Measurements from ENCODE around the gene CCDC91. TPM values are rescaled to one million over a fixed set of nuclear protein-coding genes. Genes with fewer than 3 reads are reported as not detected.
"Not testable (repeated sequence)": the region's sequence is repeated elsewhere in the genome, so short reads cannot be mapped to it uniquely, and the experiment has no call there.

Gene CCDC91
- total RNA-seq, 1 donor from 2014 or later = 43.0 TPM

DNA sequence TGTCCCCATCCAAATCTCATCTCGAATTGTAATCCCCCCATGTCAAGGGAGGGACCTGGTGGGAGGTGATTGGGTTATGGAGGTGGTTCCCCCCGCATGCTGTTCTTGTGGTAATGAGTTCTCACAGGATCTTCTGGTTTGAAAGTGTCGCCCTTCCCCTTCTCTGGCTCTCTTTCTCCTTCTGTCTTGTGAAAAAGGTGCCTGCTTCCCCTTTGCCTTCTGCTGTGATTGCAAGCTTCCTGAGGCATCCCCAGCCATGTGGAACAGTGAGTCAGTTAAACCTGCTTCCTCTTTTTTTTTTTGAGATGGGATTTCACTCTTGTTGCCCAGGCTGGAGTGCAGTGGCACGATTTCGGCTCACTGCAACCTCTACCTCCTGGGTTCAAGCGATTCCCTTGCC is 104.0 kb downstream of the CCDC91 start:
- DNase-seq = no peak

DNA sequence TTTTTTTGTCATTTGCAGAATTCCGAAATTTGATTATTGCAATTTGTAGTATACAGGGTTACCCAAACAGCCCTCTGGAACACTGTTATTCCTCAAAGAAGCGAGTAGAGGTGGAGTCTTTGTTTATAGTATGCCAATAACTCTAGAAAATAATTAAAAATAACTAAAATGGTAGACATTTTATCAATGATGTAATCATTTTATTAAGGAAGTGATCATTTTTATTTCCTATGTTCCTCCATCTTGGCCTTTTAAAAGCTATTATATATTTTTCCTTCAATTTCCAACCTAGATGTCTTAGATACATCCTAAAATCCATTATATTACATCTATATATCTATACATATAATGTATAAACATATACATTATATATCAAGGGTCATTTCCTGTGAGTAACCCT is 106.0 kb downstream of the CCDC91 start:
- DNase-seq = no peak

DNA sequence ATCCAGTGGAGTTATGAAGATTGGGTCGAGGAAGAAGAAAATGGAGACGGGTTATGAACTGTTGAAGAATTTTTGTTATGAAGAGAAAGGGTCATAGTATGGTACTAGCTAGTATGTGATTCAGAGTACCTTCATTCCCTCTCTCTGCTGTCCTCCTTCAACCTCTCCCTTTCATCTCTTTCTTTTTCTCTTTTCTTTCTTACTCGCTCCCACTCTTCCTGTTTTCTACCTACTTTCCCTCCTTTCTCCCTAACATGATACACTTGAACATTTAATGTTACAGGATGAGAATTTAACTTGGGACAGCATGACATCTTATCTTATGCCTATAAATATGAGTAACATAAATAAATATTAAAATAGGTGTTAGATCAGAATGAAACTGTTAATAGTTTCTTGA is 112.9 kb downstream of the CCDC91 start:
- no peak for DNase-seq

DNA sequence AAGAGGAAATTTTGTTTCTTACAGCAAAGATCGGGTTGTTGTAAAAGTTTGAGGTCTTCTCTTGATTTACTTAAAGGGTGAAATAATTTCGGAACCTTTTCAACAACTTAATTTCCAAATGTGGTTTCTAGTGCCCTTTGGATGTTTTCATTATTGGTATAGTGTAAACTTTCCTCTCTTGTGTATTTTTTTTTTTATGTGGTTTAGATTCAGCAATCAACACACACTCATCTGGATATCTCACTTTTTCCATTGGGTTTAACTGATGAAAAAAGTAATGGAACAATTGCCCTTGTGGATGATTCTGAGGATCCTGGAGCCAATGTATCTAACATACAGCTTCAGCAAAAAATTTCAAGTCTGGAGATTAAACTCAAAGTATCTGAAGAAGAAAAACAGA is 116.3 kb downstream of the CCDC91 start:
- no peak for DNase-seq

DNA sequence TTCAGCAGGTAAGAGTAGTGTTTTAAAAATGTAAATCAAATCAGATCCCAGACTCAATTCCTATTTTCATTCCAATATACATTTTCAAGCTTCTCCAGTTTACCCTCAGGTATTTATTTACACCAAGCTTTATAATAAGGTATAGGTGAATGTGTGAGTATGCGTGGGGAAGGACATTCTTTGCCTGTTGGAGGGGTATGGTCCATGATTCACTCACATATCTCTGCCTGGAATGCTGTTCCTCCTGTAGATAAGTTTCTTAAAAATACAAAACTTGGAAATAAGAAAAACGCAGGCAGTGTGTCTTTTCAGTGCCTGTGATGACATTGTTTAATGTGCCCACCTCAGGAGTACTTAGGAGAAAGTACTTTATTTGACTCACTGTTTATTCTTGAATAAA is 118.6 kb downstream of the CCDC91 start:
- DNase-seq = no peak

DNA sequence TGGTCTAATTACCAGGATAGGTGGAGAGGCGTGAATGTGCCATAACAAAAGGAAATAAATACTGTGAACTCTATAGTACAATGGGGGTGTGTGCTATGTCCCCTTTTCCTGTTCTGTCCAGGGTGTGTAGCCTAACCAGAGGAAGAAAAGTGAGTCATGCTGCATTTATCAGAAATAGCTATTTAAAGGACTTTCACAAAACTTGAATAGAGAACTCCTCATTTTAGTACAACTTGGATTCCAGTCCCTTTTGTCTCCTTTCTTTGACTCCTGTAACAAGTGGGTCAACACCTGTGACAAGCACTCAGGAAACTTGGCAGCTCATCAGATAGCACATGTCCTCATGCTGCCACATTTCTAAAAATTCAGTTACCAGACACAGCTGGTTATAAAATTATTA is 123.4 kb downstream of the CCDC91 start:
- DNase-seq = peak; percentile 73

DNA sequence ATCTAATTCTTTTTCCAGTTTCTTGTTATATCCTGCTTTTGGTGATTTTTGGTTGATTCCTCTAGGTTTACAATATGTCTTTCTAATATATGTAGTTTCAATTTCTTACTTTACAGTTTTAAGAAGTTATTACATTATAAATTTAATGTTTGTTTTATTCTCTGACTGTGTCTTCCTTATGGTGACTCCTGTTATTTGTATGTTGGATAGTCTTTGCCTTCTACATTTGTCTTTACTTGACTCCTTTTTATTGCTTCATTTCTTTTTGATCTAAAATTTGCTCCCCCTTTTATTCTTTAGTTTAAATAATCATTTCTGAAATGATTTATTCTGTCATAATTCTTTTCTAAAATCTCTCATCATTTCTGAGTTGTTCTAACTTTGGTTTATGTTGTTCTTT is 125.8 kb downstream of the CCDC91 start:
- DNase-seq = no peak

DNA sequence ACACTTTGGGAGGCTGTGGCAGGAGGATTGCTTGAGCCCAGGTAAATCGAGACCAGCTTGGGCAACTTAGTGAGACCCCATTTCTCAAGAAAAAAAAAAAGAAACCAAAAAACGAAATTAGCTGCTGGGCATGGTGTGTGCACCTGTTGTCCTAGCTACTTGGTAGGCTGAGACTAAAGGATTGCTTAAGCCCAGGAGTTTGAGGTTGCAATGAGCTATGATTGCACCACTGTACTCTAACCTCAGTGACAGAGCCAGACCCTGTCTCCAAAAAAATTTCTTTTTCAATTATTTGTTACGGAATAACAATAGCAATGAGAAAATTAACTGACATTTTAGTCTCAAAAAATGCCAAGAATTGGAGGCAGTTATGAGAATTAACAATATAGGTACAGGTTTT is 128.0 kb downstream of the CCDC91 start:
- DNase-seq = no peak

DNA sequence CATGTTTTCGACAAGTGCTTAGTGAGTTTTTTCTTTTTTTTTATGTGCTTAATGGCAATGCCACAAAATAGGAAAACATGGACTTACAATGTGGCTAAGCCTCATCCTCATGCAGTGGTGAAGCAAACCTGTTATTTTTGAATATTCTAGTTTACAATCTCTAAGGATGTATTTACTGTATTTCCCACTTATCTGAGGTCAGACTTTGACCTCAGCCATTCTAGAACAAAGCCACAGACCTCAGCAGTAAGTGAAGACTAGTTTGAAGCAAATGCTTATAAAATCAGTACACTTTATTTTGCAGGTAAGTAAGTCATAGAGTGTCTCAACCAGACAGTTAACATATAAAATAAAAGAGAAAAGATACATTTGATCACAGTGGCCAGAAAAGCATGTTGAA is 130.1 kb downstream of the CCDC91 start:
- DNase-seq = no peak

DNA sequence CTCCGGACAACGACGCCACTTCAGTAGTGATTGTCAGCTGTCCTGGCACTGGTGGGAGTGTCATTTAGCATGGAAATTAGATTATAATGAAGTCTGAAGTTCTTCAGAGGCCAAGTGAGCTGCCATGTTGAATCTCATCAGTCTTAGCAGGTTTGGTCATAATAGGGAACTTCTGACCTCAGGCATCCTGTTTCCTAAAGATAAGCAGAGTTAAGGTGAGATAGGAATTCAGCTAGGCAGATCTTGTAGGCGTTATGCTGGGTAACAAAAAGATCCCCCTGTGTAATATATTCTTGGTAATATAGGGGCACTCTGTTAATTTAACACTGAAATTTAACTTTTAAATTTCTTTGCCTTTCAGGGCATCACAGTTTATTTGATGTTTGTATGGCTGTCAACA is 137.5 kb downstream of the CCDC91 start:
- no peak for DNase-seq

DNA sequence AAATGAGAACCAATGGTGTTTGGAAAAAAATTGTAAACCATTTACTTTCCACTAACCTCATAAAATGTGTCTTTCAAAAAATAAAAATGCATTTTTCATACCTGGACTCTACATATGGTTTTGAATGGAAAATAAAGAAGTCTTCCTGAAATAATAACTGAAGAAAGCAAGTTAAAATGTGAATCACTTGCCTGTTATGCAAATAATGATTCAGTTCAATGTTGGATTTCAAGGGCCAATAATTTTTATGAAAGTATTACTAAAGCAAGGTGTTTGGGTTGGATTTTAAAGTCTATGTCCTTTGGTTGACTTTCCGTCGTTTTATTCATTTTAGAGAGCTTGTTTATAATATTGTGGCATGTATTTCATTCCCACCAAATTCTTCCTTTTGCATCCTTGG is 138.7 kb downstream of the CCDC91 start:
- DNase-seq = no peak

DNA sequence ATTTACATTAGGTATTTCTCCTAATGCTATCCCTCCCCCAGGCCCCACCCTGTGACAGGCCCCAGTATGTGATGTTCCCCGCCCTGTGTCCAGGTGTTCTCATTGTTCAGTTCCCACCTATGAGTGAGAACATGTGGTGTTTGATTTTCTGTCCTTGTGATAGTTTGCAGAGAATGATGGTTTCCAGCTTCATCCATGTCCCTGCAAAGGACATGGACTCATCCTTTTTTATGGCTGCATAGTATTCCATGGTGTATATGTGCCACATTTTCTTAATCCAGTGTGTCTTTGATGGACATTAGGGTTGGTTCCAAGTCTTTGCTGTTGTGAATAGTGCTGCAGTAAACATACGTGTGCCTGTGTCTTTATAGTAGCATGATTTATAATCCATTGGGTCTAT is 139.5 kb downstream of the CCDC91 start:
- not testable (repeated sequence) for DNase-seq

DNA sequence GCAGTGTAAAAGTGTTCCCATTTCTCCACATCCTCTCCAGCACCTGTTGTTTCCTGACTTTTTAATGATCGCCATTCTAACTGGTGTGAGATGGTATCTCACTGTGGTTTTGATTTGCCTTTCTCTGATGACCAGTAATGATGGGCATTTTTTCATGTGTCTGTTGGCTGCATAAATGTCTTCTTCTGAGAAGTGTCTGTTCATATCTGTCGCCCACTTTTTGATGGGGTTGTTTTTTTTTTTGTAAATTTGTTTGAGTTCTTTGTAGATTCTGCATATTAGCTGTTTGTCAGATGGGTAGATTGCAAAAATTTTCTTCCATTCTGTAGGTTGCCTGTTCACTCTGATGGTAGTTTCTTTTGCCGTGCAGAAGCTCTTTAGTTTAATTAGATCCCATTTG is 140.0 kb downstream of the CCDC91 start:
- DNase-seq = not testable (repeated sequence)

DNA sequence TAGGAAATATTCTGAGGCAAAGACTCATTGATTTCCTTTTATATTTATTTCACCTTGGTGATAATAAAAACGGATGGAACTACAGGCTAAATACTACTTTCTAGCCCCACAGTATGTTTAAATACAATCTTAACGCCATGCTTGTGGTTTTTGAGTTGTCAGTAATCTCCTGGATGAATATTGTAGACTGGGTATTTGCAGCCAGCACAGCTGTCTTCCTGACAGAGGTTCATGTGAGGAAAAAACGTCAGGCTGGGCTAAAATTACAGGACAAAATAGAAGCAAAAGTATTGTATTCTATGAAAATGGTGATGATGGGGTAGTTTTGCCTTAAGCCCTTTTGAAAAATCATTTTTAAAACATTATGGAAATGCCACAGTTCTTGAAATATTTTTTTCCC is 140.9 kb downstream of the CCDC91 start:
- peak; percentile 64 for DNase-seq

DNA sequence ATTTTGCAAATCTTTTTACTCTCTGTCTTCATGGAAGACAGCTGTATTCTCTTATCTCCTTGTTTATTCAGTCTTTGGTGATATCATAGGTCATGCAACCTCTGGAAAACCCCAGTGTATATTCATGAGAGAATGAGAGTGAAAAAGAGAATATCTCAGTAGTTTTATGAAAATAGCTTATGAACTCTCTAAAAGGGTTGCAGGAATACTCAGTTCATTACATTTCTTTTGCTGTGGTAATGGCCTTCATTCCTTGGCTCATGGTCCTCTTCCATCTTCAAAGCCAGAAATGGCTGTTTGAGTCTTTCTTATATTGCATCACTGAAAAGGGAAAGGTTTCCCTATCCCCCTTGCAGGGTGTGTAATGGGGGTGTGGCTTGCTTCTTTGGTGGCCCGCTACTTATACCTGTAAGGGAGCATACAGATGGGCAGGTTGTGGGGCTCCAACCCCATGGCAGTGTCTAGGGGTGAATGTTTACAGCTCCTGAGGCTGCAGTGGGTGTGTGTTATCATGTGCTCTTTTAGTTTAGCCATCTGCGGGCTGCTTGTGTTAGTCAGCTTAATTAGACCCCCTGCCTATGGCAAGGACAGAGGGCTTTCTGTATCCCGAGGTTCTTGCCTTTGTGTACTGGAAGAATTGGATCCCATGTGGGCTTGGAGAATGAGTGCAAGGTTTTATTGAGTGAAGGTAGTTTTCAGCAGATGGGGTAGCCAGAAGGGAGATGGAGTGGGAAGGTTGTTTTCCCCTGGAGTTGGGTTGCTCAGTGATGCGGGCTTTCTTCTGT is 150.2 kb downstream of the CCDC91 start:
- no peak for DNase-seq

DNA sequence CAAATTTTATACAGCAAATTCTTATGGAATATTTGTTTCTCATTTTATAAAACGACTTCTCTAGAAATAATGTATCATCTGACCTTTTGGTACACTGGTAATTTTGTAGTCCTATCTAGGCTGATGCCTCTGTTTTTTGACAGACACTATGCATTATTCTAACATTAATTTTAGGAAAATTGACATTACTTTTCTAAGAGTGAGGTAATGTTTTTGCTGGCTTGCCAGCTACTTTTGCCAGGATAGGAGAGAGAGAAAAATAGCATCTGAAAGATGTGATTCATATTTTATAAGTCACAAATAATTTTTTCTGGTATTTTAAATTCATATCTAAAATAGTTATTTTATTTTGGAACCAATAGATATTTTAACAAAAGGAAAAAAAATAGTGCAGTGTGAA is 153.5 kb downstream of the CCDC91 start:
- no peak for DNase-seq

DNA sequence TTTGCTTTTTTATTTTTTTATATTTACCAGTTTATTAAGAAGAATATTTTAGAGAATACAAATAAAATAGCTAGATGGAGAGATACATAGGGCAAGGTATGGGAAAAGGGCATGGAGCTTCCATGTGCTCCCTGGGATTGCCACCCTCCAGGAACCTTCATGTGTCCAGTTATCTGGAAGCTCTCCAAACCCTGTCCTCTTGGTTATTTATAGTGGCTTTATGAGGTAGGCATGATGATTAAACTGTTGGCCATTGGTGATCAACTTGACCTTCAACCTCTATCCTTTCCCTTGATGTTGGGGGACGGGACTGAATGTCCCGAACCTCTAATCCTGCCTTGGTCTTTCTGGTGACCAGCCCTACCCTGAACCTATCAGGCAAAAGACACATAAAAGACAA is 156.3 kb downstream of the CCDC91 start:
- no peak for DNase-seq

DNA sequence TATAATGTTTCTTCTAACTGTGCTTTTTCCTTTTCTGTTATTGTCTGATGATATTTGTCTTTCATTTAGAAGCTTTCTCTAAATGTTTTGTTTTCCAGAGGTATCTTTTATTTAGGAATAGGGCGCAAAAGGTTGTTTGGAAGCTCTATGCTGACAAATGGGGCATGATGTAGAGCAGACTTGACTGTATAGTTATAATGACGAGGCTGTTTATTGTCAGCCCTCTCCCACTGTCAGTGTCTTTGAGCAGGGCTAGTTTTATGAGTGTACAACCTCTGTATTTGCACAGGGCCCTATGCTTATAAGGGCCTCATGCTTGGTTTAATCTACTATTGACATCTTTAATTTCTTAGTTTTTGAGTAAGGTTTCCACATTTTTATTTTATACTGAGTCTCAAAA is 158.9 kb downstream of the CCDC91 start:
- no peak for DNase-seq

DNA sequence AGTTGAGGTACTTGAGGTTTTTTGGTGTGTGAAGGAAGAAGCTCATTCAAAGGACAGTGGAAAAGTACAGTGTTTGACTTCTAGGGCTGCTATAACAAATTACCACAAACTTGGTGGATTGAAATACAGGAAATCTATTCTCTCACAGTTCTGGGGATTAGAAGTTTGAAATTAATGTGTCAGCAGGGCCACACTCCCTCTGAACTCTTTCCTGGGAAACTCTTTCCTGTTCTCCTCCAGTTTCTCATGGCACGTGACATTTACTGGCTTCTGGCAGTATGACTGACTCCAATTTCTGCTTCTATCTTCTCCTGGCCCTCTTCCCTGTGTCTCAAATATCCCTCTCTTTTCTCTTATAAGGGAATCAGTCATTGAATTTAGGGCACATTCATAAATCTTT is 160.2 kb downstream of the CCDC91 start:
- no peak for DNase-seq

DNA sequence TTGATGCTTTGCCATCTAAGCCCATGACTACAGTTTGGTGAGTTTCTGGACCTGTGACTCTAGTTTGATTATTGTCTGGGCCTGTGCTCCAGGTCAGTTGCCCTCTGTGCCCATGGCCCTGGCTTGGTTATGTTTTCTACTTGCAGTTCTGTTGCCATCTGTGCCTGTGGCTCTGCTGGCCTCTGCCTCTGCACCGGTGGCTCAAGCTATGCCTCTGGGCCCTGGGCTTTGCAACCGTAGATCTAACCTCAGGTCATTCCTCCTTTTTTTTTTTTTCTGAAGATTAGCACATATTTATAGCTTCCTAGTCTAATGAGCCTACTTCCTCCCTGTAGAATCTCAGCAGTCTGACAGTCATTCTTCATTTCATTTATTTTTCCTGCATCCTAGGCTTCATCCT is 161.2 kb downstream of the CCDC91 start:
- DNase-seq = no peak

DNA sequence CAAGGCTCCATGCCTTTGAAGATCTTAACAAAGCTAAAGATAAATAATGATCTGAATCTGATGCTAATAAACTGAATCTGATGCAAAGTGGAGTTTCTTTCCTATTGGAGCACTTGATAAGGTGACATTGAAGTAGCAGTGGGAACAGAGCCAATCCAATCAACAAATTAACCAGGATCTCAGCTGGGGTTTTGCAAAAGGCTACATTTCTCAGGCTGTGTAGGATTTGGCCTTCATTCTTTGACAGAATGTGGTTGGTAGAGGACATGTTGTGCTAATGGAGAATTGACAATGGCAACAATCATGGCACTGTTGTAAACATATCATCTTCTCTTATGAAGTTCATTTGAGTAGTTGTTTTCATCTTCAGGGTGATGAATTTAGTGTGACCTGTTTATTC is 164.9 kb downstream of the CCDC91 start:
- DNase-seq = no peak

DNA sequence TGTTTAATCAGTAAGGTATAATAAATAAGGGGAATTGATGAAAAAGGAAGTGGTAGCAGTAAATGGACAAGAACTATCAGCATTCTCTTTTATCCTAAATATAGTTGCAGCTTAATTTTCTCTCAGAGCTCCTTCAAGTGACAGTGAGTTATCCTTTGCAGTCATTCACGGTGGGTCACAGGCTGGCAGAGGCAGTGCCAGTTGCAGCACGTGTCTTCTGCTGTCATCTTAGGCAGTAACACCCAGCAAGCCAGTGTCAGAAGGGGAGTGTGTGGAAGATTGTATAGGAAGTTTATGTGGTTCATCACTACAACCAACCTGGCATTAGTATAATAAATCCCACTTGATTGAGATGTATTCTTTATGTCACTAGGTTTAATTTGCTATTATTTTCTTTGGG is 170.0 kb downstream of the CCDC91 start:
- peak; percentile 10 for DNase-seq

DNA sequence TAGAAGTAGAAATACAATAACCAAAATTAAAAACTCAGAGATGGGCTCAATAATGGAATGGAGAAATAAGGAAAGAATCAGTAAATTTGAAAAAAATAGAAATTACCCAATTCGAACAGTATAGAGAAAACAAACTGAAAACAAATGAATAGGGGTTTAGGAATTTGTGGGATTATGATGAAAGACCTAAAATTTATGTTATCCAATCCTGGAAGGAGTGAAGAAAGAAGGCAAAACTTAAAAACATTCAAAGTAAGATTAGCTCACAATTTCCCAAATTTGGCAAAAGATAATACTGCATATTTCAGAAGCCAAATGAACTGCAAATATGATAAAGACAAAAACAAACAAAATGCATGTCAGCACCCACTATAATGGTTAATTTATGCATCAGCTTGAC is 177.1 kb downstream of the CCDC91 start:
- no peak for DNase-seq

DNA sequence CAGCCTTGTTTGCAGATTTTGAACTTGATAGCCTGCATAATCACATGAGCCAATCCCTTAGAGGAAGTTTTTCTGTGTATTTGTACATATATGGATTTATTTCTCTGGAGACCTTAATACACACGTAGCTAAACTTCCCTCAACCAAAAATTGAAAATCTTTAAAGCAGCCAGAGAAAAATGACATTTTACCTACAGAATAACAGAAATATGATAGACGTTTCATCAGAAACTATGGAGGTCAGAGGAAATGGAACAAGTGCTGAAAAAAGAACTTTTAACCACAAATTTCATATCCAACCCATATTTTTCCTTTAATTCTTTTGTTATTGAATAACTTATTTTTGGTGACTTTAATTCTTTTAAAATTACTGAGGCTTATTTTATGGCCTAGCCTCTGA is 177.7 kb downstream of the CCDC91 start:
- no peak for DNase-seq

DNA sequence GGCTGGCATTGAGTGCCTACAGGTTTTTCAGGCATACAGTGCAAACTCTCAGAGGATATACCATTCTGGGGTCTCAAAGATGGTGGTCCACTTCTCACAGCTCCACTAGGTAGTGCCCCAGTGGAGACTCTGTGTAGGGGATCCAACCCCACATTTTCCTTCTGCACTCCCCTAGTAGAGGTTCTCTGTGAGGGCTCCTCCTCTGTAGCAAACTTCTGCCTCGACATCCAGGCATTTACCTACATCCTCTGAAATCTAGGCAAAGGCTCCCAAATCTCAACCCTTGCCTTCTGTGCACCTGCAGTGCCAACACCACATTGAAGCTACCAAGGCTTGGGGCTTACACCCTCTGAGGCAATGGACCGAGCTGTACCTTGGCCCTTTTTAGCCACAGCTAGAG is 179.2 kb downstream of the CCDC91 start:
- DNase-seq = no peak
